ENCODE measurements around the gene IL5RA.

Gene IL5RA

DNA sequence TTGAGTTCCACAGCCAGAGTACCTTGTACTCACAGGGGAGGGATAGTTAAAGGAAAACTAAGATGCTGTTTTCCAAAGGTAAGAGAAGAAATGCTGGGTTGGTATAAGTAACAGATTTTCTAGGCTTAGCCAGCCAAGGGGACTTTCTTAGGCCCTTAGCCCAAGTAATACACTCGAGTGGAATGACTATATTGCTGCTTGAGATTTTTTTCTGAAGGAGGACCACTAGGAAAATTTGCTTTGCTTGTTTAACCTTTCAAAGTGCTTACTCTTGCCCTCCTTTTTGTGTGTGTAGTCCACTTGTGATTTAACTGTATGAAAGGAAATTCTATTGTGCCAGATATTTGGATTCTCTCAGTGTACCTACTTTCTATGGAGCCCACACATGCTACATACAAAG, 50.5 kb downstream of the IL5RA start:
- TF ChIP-seq, protein P1, sequence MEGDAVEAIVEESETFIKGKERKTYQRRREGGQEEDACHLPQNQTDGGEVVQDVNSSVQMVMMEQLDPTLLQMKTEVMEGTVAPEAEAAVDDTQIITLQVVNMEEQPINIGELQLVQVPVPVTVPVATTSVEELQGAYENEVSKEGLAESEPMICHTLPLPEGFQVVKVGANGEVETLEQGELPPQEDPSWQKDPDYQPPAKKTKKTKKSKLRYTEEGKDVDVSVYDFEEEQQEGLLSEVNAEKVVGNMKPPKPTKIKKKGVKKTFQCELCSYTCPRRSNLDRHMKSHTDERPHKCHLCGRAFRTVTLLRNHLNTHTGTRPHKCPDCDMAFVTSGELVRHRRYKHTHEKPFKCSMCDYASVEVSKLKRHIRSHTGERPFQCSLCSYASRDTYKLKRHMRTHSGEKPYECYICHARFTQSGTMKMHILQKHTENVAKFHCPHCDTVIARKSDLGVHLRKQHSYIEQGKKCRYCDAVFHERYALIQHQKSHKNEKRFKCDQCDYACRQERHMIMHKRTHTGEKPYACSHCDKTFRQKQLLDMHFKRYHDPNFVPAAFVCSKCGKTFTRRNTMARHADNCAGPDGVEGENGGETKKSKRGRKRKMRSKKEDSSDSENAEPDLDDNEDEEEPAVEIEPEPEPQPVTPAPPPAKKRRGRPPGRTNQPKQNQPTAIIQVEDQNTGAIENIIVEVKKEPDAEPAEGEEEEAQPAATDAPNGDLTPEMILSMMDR (IDR thresholded peaks at IDR 0.05): no peak

DNA sequence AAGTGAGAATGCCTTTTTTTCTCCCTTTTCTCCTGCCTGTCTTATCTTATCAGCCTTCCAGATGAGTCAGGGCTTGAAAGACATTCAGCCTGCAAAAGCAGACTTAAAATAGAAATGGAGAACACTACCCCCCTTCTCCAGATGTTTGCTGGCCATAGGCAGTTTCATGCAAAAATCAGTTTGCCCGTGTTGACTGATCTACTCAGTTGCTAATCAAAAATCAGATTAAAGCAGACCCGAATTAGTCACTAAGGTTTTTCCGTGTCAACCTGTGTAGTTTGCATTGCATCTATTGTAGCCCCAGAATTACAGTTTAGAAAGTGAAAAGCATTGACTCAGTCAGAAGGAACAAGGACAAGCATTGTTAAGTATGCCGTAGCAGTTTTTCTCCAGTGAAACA, 56.2 kb downstream of the IL5RA start:
- TF ChIP-seq, protein P1 (IDR thresholded peaks at IDR 0.05): no peak

DNA sequence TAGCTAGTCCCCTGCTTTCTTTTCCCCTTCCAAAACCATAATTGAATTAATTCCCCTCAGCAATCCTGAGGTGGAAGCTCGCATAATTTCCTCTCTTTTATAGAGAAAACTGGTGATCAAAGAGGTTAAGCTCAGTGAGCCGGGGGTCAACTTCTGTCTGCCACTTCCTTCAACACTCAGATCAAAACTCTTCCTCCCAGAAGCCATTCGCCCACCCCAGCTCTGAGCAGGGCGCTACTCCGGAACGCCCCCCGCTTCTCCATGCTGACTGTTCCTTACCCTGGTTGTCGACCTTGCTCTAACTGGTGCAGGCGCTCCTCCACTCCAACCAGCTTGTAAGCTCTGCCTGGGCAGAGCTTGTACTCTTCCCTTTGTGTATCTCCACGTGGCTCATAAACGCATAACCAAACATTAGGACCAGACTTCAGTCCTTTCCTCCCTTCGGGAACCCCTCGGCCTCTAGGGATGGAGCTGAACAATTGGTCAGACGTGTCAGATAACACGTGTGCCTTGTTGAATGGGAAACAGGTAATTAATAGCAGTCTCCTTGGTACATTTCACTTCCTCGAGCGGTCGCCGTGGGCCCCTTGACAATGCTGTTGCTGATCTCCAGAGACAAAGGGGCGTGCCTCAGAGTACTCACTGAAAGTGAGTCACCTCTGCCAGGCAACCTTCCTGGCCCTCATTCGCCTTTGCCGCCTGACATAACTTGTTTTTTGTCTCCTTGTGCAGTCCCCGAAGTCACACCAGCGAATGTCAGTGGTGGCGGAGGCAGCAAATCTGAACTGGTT, 71.8 kb downstream of the IL5RA start:
- TF ChIP-seq, protein P1 (IDR thresholded peaks at IDR 0.05): no peak

DNA sequence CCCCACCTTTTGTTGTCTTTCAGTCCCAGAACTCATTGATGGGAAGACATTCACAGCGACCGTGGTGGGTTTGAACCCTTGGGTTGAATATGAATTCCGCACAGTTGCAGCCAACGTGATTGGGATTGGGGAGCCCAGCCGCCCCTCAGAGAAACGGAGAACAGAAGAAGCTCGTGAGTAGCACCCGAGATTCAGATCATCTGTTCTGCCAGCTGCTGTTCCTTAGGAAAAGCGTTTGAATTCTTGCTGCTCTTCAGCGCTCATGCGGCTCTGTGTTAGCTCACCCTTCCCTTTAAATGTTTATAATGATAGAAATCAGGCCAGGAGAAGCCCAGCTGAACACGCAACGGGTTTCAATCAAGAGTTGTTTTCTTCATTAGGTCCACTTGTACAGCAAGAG, 73.0 kb downstream of the IL5RA start:
- TF ChIP-seq, protein P1 (IDR thresholded peaks at IDR 0.05): no peak

DNA sequence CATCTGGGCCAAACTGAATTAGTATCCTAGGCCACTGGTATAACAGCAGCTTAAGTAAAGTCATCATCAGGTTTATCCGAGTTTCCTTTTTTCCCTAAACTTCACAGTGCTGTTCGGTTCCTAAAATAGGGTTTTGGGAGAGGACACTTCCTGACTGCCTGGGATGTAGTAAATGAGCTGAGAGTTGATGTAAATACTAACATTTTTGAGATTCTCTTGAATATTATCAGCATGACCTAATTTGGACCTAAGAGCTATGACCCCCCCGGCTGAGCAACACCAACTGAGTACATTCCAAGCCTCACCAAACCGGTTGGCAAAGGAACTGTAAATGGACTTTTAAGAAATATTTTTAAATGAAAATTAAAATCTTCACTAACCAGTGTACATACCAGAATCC, 78.8 kb downstream of the IL5RA start:
- TF ChIP-seq, protein P1 (IDR thresholded peaks at IDR 0.05): no peak

DNA sequence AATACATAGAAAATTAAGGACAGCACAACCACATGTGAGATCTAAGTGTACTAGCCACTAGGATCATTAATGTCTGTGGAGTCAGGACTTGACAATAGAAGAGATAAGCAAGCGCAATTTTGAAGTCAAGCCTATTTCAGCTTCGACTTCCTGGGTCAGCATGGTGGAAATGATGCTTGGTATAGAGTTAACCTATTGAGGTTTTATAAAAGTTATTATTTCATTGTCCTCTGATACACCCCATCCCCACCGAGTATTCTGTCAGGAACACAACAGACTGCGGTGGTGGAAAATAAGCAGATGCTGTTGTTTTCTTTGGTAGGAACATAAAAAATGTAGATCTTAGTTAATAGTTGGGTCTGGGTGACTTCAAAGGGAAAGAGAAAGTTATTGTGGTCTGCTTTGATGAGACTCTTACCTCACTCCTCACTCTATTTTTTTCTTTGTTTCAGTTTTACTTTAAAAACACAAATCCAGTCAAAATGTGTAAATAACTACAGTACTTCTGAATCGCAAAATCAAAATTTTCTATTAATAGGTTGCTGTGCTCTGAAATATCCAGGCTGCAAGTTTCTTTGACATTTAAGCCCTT, 82.1 kb downstream of the IL5RA start:
- TF ChIP-seq, protein P1 (IDR thresholded peaks at IDR 0.05): no peak

DNA sequence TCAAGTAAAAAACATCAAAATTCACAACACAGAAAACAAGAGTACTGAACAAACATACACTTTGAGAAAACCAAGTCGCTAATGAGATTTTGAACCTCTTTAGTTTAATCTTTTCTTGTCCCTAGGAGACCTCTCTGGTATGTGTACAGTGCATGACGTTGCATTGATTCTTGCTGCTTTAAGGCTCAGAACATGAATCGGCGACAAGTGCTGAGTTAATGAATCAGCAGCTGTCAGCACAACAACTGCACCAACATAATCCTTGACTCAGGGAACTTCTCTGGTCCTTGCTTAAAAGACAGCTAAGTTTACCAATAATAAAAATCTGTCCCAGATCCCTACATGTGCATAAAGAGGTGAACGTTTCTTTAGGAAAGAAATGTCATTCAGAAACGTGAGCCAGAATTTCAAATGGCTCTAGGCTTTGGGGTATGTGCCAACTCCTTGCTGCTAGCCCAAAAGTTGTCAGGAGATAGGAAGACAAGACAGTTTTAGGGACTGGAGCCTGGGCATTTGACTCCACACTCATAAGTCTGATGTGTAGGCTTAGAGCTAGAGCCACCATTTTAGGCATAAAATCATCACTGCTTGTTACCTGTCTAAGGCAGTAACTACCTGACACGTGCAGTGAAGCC, 86.9 kb downstream of the IL5RA start:
- TF ChIP-seq, protein P1 (IDR thresholded peaks at IDR 0.05): no peak
